NOMO-1 (cell line): Measurements from ENCODE around the gene MRPS6.

Source experiments
- DNase-seq, 2 experiments: peaks; one replicate each; lab custom pipeline; 2025; ENCODE audit not compliant: unreplicated experiment in 2 of 2; lab: John Stamatoyannopoulos, UW

Gene MRPS6

GRCh38 chr21:34094949-34095348 is 21.6 kb downstream of the MRPS6 start:
- DNase-seq = no peak

- no peak for DNase-seq
Measured at GRCh38 chr21:34097442-34097841, 24.1 kb downstream of the MRPS6 start.

GRCh38 chr21:34100337-34100736 is 27.0 kb downstream of the MRPS6 start:
- DNase-seq = no peak

GRCh38 chr21:34100790-34101189 is 27.4 kb downstream of the MRPS6 start:
- no peak for DNase-seq

- DNase-seq = no peak
Measured at GRCh38 chr21:34105947-34106541, 32.7 kb downstream of the MRPS6 start.

GRCh38 chr21:34107606-34108005 is 34.2 kb downstream of the MRPS6 start:
- no peak for DNase-seq

GRCh38 chr21:34109075-34109474 is 35.7 kb downstream of the MRPS6 start:
- DNase-seq = no peak

GRCh38 chr21:34110594-34111202 is 37.3 kb downstream of the MRPS6 start:
- DNase-seq = no peak

GRCh38 chr21:34112316-34113033 is 39.1 kb downstream of the MRPS6 start:
- DNase-seq = no peak

GRCh38 chr21:34113842-34114241 is 40.5 kb downstream of the MRPS6 start:
- no peak for DNase-seq

- no peak for DNase-seq
Measured at GRCh38 chr21:34115160-34115559, 41.8 kb downstream of the MRPS6 start.

GRCh38 chr21:34116569-34116968 is 43.2 kb downstream of the MRPS6 start:
- no peak for DNase-seq

GRCh38 chr21:34120867-34121266 is 47.5 kb downstream of the MRPS6 start:
- DNase-seq = no peak

GRCh38 chr21:34122047-34122446 is 48.7 kb downstream of the MRPS6 start:
- DNase-seq = no peak

- DNase-seq = no peak
Measured at GRCh38 chr21:34123609-34124008, 50.2 kb downstream of the MRPS6 start.

- no peak for DNase-seq
Measured at GRCh38 chr21:34126269-34126668, 52.9 kb downstream of the MRPS6 start.

GRCh38 chr21:34126691-34127090 is 53.3 kb downstream of the MRPS6 start:
- DNase-seq = no peak

GRCh38 chr21:34128124-34128523 is 54.7 kb downstream of the MRPS6 start:
- DNase-seq = no peak

- DNase-seq = no peak
Measured at GRCh38 chr21:34128674-34129038, 55.3 kb downstream of the MRPS6 start.

- no peak for DNase-seq
Measured at GRCh38 chr21:34129039-34129891, 55.9 kb downstream of the MRPS6 start.
